Stimulated activated CD8-positive, alpha-beta memory T cell treated with anti-CD3 and anti-CD28 coated beads, Interleukin-2, amount 100 ng/mL, for 1 hour (primary cell): ENCODE data around the gene NEDD4L.

Source experiments
- DNase-seq, 2 donors: peaks; one replicate each; pipeline ENCODE4 v3.0.0-alpha.2; 2020; ENCODE audit warnings: low read depth in 2 of 2

Gene NEDD4L

DNA sequence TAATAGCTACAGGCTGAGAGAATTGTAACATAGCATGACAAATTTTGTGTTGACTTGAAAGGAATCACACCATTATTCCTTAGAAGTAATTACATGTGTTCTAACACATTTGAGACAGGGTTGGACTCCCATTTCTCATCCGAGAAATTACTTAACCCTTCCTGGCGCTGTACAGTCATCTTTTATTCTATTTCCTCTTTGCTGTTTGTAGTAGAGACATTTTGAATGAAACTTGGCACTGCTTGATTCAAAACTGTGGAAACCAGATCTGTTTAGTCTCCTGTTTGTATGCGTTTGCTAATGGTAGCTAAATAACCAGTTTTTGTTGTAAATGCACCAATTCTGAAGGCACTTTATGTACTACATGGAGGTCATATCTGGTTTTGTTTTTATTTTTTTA, 352.9 kb downstream of the NEDD4L start:
- no peak for DNase-seq

DNA sequence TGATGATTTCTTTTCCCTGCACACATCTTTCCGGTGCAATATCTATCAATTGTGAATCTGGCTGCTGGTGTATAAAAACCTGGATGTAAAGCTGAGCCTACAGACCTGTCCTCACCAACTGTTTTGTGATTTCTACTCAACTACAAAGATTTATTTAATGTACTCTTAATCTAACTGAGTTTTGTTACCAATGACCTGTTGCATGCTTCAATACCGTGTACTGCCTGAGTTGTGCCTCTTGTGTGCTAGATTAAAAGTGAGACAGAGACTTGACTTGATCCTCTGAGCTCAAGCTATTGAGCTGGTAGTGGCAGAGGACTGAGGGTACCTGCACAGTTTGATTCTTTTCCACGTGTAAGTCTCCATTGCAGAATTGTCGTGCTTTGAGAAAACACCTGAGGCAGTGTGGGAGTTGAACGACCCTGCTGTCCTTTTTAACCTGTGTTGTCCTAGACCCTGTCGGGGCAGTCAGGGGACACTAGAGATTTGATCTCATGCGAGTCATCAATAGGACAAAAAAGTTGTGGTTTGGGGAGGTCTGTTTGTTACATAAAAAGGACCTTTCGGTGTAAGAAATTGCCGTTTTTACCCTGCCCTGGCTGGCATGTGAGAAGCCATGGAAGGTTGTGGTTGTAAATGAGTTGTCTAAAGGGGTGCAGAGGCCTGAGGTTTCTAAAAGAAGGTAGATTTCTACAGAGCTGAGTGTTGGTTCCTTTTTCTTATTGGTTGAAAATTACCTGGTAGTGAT, 353.5 kb downstream of the NEDD4L start:
- no peak for DNase-seq

DNA sequence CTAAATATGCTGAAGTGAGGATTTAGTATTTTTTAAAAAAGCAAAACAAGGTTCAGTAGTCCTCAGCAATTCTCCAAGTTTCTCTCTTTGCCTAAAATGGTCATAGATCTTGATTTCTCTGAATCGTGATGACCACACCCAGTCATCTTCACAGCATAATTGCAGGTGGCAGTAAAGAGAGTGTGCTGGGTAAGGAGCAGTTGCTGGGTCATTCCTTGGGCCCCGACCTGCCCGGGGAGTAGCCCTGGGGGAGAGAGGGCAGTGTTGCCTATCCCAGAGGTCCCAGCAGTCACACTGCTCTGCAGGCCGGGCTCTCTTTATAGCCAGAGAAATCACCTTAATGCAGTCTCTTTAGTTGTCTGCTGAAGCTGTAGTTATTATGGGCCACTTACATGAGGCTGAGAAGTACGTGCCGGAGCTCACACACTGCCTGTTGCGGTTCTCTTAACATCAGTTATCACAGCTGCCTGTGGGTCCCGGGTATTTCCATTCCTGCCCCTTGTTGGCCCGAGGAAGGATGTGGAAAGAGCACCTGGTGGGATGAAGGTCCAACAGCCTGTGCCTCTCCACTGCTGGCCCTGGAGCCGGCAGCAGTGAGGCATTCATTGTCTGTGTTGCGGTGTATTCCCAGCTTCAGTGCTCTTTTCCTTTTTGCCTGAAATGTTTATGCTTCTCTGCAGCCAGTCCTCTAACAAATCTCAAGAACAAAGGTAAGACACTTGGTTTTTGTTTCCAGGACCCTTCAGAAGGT, 354.8 kb downstream of the NEDD4L start:
- no peak for DNase-seq

DNA sequence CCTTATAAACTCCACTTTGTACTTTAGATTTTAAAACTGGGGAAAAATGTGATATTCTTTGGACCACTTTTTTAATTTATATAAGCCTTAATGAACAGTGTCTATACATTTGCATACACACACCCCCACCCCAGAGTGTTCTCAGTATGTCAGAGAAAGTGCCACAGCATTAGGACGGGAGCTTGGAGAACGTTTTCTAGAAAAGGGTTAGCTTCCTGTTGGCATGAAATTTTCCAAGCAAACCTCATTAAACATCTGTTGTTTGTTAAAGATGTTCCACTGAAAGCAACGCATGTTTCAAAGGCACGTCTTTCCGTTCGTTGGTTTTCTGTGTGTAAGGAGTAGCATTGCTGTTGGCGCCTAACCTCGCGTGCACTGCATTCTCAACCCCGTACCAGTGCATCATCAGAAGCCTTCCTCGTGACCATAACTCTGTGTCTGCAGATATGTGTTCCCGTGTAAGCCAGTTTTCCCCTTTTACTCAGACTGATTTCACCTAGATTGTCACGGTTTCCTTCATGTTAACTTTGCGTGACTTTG, 356.4 kb downstream of the NEDD4L start:
- no peak for DNase-seq

DNA sequence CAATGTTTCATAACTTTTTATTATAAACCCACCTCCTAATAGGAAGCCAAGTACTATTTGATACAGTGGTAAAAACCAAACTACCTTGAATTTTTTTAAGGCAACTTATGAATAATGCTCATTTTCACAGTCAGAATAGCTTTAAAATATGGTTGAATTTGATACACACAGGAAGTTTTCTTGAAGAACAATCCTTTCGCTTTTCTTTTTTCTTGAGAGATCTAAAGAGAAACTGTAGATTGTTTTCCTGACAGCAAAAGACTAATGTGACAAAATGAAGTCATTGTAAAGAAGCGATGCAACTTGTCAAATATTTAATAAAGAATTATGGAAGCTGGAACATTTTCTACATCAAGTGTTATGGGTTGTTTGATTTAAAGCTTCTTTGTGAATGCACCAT, 357.2 kb downstream of the NEDD4L start:
- no peak for DNase-seq

DNA sequence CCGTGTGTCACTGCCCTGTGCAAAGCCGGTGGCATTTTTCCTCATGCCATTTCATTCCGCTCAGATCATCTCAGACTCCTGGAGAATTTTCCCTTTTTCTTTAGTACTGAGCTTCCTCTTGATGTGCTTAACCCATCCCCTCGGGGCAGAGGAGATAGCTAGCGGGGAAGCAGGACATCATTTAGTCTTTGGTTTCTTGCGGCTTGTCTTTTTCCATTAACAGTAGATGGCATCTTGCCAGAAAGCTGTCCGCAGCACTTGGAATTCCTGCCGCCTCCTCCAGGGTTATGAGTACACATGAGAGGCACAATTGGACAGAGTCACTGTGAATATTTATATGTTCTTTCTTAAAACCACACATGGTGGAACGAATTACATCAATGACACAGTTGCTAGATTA, 358.2 kb downstream of the NEDD4L start:
- DNase-seq, result no peak

DNA sequence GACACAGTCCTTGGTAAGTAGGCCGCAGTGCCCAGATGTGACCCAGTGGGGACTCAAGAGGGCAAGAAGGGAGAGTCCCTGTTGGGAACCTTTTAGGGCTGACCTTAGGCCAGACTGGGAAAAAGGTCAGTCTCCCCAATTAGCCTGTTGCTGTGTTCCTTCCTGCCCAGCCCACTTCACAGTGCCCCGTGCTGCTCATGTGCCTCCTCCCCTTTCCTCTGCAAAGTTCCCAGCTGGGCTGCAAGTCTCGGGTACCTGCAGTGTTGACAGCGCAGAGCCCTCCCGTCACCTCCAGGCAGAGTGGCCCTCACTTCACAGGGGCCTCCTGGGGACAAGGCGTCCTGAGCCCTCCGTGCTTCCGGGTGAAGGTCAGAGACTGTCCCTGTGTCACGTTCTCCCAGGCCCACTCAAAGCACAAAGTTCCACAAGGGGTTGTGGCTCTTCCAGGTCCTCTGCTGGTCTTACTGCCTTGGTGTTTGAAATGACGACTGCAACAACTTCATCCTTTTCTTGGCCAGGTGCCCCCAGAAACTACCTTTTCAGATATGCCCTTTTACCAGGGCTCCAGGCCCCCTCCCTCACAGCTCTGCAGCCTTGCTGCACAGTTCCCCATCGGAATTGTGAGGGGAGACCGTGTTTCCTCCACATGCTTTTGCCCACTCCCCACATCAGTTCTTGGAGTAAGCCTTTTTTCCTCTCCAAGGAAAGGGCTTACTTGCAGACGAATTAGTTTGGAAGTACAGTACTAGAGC, 359.1 kb downstream of the NEDD4L start:
- DNase-seq, result no peak

DNA sequence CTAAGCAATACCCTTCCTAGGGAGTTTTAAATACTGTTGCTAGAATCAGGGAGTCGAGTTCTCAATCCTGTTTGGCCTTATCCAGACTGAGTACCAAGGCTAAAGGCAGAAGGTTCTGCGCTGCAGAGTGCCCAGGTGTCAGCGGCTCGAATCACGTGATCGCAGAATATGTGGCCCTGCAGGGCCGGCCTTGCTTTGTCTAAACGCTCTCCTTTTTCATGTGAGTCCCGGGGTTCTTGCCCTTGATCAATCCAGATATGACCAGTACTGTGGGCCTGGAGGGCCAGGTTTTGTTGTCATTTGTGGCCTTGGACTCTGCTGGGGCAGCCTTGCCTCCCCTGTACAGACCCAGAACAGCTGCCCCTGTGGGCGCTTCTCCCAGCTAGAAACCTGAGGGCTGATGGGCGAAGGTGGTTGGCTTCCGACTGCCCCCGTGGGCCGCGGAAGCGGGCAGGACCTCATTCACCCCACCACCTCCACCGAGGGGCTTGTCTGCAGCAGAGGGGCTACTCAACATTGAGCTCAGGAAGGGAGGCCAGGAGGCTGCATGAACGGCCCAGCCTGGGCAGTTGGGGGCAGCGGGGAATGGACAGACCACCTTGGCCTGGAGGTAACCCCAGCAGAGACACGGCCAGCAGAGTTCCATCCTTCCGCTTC, 359.9 kb downstream of the NEDD4L start:
- no peak for DNase-seq

DNA sequence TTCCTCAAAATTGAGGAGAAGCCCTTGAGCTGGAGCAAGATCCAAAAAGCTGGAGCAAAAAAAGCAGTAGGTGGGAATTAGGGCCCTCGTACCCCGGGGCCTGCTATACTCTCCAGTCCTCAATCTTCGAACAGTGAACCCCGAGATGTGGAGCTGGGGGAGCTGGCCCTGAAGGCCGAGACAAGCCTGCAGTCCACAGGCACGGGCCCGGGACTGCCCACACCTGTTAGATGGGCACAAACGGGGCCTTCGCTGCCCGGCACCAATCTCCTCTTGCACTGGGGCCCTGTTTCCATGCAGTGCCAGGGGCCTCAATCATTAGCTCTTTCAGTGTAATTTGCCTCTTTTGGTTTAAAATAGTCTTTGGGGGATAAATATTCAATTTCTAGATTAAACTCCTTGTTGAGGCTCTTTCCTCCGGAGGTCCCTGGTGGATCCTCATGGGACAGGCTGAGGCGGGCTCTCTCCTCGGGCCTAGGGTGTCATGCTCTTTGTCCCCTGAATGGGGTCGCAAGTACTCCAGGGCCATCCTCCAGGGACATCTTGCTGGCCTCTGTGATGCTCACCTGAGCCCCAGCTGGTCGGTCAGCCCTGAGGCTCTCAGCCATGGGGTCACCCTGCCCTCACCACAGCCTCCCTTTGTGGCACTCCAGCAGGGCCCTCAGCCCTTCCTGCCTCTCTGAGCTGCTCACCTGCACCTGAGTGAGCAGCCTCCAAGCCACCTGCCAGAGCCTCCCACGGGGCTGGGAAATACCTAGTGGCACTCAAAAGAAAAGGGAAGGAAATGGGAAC, 361.3 kb downstream of the NEDD4L start:
- no peak for DNase-seq

DNA sequence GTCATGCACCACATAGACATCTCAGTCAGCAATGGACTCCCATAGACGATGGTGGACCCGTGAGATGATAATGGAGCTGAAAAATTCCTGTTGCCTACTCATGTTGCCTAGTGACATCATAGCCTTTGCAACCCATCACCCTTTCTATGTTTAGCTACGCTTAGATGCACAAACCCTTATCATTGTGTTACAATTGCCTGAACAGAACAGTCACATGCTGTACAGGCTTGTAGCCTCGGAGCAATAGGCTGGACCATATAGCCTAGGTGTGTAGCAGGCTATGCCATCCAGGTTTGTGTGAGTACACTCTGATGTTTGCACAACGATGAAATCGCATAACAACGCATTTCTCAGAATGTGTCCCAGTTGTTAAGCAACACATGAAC, 363.2 kb downstream of the NEDD4L start:
- no peak for DNase-seq

DNA sequence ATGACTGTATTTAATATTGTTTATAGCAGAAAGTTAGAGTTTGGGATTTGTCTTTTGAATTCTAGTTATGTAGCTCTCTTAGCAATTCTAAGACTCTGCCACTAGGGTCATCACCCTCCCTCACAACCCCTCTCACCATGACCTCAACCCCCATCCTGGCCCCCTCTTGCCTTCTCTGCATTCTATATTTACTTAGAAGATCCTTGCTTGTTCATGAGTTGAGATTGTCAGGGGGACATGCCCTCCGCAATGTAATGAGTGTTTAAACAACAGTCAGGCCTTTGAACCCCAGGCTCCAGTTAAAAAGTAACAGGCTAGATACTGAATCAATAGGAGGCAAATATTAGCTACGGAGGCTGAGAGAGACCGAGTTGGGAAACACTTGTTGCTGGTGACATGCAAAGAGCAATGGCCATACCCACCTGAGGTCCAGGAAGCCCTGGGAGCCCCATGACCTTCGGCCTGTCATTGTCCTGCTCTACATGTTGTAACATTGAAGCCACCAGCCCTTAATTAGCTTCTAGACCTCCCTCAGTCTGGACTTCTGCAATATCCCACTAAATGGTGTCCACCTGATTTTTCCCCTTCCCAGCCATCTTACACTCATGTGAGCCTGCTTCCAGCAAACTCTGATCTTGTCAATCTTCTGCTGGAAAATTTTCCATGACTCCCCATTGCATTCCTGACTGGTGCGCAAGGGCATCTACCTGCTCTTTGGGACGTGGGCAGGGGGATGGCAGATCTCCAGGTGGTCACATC, 363.8 kb downstream of the NEDD4L start:
- DNase-seq, result no peak

DNA sequence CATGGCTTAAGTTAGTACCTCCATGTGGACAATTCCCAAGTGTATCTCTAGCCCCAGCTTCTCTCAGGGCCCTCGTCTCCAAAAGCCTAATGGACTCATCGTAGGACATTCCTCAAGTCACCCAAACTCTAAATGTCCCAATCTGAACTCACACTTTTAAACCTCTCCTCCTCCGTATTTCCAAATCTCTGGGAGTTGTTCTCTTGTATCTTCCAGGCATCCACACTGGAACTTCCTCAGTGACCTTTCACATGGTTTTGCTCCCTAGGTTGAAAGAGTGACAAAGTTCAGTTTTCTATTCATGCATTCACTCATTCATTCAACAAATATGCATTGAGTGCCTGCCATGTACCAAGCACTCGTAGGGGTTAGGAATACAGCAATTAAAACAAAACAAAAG, 364.6 kb downstream of the NEDD4L start:
- no peak for DNase-seq

DNA sequence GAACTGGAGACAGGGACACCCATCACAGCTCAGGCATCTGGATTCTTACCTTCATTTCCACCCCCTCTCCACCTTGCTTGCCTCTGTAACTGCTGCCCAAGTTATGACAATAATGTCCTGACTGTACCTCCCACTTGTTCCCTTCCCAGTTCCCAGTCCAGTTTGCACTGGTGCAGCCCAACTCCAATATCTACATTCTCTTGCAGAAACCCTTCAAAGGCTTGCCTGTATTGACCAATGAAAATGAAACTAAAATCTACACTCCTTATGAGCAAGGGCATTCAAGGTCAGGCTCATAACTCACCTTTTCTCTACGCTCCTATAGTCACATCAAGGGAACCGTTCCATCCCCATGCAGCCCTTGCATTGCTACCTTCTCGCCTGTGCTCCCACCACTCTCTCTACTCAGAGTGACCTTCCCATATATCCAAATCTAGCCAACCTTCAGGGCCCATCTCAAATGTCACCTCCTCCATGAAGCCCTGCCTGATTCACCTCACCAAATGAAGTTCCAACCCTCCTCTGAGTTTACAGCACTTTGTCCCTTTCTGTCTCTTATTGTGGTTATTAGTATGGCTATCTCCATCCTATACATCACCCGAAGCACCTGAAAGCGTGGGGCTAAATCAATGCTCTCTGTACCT, 365.9 kb downstream of the NEDD4L start:
- DNase-seq, result no peak

DNA sequence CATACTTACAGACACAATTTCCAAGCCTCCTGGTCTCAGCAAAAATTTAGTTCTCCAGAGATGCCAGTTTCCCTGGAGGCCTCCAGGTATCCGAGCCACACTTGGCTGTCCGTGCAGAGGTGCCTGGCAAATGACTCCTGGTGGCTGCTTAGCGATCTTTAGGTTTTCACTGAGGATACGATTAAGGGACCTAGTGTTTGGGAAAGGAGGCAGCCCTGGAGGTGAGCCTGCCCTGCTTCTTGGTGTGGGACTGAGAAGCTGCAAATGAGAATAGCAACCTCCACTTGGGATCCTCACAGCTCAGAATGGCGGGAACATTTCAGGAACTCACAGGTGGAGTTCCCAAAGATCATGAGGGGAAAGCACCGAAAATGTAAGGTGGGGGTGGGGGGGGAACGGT, 367.3 kb downstream of the NEDD4L start:
- DNase-seq, result no peak

DNA sequence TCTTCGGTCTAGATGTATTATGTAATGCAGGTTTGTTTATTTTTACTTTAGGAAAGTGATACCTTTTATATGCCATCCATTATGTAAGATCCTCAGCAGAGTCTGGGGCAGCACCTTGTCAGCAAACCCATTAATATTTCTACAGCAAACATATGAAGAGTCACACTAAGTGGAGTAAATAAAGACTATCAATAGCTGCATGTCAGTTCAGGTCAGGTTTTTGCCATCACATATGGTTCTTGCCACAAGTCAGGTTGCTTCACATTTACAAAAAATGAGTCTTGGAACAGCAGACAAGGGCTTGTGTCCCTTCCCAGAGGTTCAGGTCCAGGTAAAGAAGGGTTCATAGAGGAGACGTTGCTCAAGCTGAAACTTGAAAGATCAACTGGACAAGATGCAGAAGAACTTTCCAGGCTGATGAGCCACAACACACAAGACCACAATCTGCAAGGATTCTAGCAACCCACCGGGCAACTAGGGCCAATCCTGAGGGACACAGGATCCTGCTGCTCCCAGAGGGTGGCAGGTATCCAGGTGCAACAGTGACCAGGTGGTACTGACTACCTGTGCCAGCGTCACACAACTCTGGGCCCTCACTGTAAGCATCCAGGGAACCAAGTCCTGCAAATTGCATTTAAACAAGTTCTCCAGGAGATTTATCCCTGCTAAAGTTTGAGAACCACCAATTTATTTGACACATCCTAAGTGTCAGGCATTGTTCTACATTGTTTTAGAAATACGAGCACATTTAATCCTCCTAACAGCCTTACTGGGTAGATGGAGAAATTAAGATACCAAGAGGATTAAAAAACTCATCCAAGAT, 369.0 kb downstream of the NEDD4L start:
- DNase-seq, result no peak

DNA sequence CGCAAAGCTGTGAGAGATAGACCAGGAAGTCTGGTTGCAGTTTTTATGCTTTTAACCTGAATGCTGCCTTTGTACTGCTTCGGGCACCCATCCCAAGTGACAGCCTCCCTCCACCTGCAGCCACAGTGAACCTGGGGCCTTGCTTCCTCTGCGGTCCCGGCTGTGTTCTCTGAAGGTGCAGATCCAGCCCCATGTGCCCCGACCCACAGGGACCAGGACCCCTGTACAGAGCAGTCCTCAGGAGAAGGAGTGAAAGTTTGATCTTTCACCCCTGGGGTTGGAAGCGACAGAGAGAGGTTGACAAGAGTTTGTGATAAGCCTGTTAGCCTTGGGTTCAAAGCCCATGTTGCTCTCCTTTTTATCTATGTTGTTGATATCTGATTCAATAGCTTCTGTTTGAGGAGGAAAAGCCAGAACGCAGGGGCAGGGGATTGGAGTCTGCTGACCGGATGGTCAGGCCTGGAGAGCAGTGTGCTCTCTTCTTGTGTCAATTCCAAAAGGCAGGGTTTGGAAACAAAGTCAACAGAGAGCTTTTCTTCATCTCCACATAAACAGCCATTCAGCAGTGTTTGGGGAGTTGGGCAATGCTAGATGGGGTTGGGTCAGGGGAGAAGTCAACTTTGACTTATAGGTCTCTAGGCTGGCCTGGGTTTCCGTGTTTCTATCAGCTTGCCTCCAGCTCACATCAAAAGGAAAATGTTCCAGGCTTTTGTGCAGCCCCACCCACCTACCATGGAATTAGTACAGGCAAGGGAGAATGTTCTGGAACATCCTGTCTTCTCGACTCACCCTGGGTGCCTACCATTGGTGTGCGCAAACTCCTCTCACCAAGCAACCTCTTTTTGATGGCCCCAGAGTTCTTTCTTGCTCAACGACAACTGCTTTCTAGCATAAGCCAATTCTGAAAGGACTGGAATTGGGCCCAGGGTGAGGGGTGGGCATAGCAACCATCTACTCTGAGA, 369.9 kb downstream of the NEDD4L start:
- DNase-seq, result no peak

DNA sequence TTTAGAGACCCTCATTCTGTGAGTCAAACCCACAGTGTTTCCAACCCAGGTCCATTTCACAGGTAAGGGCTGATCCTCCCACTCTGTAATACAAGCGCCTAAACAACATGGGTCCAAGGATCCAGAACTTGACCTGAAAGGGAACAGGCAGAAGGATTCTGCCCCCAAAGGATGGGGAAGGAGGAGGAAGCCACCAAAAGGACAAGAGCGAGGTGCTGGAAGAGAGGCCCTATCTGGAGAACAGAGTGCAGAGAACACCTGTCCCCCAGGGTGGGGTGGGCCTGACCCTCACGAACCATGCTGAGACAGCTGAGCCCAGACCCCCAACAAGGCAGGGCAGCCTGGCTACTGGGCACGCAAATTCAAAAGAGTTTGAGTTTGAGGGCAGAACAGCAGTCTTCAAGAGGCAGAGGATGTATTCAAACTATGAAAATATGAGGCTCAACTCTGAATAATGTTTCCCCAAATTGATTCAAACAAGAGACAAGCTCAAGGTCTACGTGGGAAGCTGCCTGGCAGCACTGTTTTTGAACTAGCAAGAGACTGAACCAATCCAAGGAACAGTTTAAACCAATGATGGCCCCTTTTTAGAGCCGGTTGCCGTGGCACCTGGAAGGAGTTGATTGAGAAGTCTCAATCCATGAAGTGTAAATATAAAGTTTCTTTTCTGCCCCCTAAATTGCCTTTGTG, 372.1 kb downstream of the NEDD4L start:
- DNase-seq, result no peak
